22Rv1 (cell line): Measurements from ENCODE around the gene ARHGAP18.

ENCODE experiments used
- CTCF ChIP-seq: fragments of 450-650 bp; IDR thresholded peaks from 2 replicates; pipeline ENCODE4 v1.5.1; 2017; ENCODE audit warnings: mild to moderate bottlenecking
- ZFX ChIP-seq: fragments of 450-650 bp; IDR thresholded peaks from 2 replicates; pipeline ENCODE4 v1.6.1; 2017; ENCODE audit warnings: antibody characterized with exemption, borderline replicate concordance

- TF ChIP-seq CTCF (no peak), ZFX (no peak)
Observed at GRCh38 chr6:129667621-129668020, 42.4 kb downstream of the ARHGAP18 start.
